Measurements from ENCODE around the gene TNFAIP8L1.

The TNFAIP8L1 gene

GRCh38 chr19:4682417-4683200, 43.3 kb downstream of the TNFAIP8L1 start:
- no peak for DNase-seq

- no peak for DNase-seq
These were observed 45.2 kb downstream of the TNFAIP8L1 start for GRCh38 chr19:4684312-4685095.

GRCh38 chr19:4686700-4687099, 47.4 kb downstream of the TNFAIP8L1 start:
- DNase-seq, result no peak

GRCh38 chr19:4687396-4687795, 48.1 kb downstream of the TNFAIP8L1 start:
- DNase-seq, result no peak

- no peak for DNase-seq
These were observed 49.3 kb downstream of the TNFAIP8L1 start for GRCh38 chr19:4688587-4688986.

GRCh38 chr19:4689403-4689802, 50.1 kb downstream of the TNFAIP8L1 start:
- no peak for DNase-seq

- no peak for DNase-seq
These were observed 51.0 kb downstream of the TNFAIP8L1 start for GRCh38 chr19:4690361-4690760.

- DNase-seq, result no peak
These were observed 52.1 kb downstream of the TNFAIP8L1 start for GRCh38 chr19:4691373-4691772.

GRCh38 chr19:4692251-4693077, 53.1 kb downstream of the TNFAIP8L1 start:
- DNase-seq, result no peak

- DNase-seq, result no peak
These were observed 53.7 kb downstream of the TNFAIP8L1 start for GRCh38 chr19:4693078-4693350.

GRCh38 chr19:4693471-4694121, 54.3 kb downstream of the TNFAIP8L1 start:
- DNase-seq, result no peak

- DNase-seq, result no peak
These were observed 55.1 kb downstream of the TNFAIP8L1 start for GRCh38 chr19:4694211-4694987.

GRCh38 chr19:4695224-4695731, 56.0 kb downstream of the TNFAIP8L1 start:
- DNase-seq, result no peak

- no peak for DNase-seq
These were observed 58.0 kb downstream of the TNFAIP8L1 start for GRCh38 chr19:4697304-4697703.

- DNase-seq, result no peak
These were observed 60.7 kb downstream of the TNFAIP8L1 start for GRCh38 chr19:4699826-4700692.

- no peak for DNase-seq
These were observed 61.3 kb downstream of the TNFAIP8L1 start for GRCh38 chr19:4700693-4700970.

- DNase-seq, result no peak
These were observed 62.2 kb downstream of the TNFAIP8L1 start for GRCh38 chr19:4701557-4701956.

GRCh38 chr19:4702764-4703163, 63.4 kb downstream of the TNFAIP8L1 start:
- no peak for DNase-seq

GRCh38 chr19:4703671-4704316, 64.5 kb downstream of the TNFAIP8L1 start:
- DNase-seq, result no peak

- no peak for DNase-seq
These were observed 65.0 kb downstream of the TNFAIP8L1 start for GRCh38 chr19:4704317-4704673.
